ENCODE measurements around the gene PPP2R1B. TPM values are rescaled to one million over a fixed set of nuclear protein-coding genes. Genes with fewer than 3 reads are reported as not detected.

Gene PPP2R1B
- total and polyA plus RNA-seq, 2 donors (not counting 3 experiments of a cell fraction or from before 2014, with no cell fraction given), result 18.0 to 50.8 TPM

GRCh38 chr11:111765320-111765983, 737 bp downstream of the PPP2R1B start:
- ChIA-PET CTCF (interaction anchor here (0.6 to 6.9 kb wide), 14 partner anchors 10 to 179 kb away, joined by 3 to 82 read pairs (median 5); no protein-coding TSS in a partner anchor), POLR2A (interaction anchor here (1.3 to 1.5 kb wide), 2 partner anchors 31 to 32 kb away, joined by 5 read pairs; no protein-coding TSS in a partner anchor)
- FAIRE-seq, result peak; percentile 63
- peak overlapping the region; percentile 68 to 85 (median 73) for H3K4me3 ChIP-seq (replicated peaks in 1 of 3; ENCODE audit: insufficient read depth in 1 of 3, low read depth in 1 of 3, low read length in 3 of 3)
- peak overlapping the region; percentile 51 for H3K27ac ChIP-seq (ENCODE audit: insufficient read depth, low read depth, low read length)
- H3K79me2 ChIP-seq (ENCODE audit: control insufficient read depth, insufficient read depth, low read length), result peaks cover 12% of the 10 kb centered on the region
- TSS peak; percentile 34 for BruUV-seq (replicated peaks)
- peak overlapping the region; percentile 98 for H2AFZ ChIP-seq (ENCODE audit: low read depth, low read length)
- dilution Hi-C loops (cut with MboI; ENCODE audit: extremely low pct_ligation_motif_present, low sequenced_read_pairs) (no loop called here), intact Hi-C loops (cut with micrococcal nuclease) (no loop called here)
- DNase-seq (ENCODE audit: low read depth, low spot score), result peak; percentile 37
- TF ChIP-seq, protein P1, sequence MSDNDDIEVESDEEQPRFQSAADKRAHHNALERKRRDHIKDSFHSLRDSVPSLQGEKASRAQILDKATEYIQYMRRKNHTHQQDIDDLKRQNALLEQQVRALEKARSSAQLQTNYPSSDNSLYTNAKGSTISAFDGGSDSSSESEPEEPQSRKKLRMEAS (IDR thresholded peaks at IDR 0.05; ENCODE audit: insufficient read depth, insufficient read length), result no peak
- TF ChIP-seq POLR2AphosphoS5 (IDR thresholded peaks at IDR 0.05; ENCODE audit: insufficient read depth, low read depth, low read length) (no peak), POLR2A (IDR thresholded peaks at IDR 0.05; ENCODE audit: low read depth, low read length) (peak; percentile 8)
- H3K36me3 ChIP-seq (ENCODE audit: control insufficient read depth in 2 of 2, extremely low read depth in 1 of 2, insufficient read depth in 2 of 2, low read length in 2 of 2), result peaks cover 0 to 8% of the 10 kb centered on the region in 2 experiments
- H3K9me3 ChIP-seq (replicated peaks; ENCODE audit: control insufficient read depth, insufficient read depth, low read length), result no peaks in the 10 kb centered on the region
- peaks cover 15% of the 10 kb centered on the region for H3K4me1 ChIP-seq (ENCODE audit: control insufficient read depth, extremely low read depth, insufficient read depth, low read length)
- H3K9me1 ChIP-seq (replicated peaks; ENCODE audit: control insufficient read depth, extremely low read depth, insufficient read depth, low read length), result no peaks in the 10 kb centered on the region
- H3K9ac ChIP-seq (replicated peaks; ENCODE audit: extremely low read depth, insufficient read depth, low read length), result peak overlapping the region; percentile 82
- no peaks in the 10 kb centered on the region for H3K27me3 ChIP-seq (ENCODE audit: control insufficient read depth in 2 of 2, insufficient read depth in 2 of 2, low read length in 2 of 2)
- peak overlapping the region; percentile 95 for H3K4me2 ChIP-seq (ENCODE audit: insufficient read depth, low read length)
- H4K20me1 ChIP-seq (replicated peaks; ENCODE audit: control insufficient read depth, extremely low read depth, insufficient read depth, low read length), result no peaks in the 10 kb centered on the region

DNA sequence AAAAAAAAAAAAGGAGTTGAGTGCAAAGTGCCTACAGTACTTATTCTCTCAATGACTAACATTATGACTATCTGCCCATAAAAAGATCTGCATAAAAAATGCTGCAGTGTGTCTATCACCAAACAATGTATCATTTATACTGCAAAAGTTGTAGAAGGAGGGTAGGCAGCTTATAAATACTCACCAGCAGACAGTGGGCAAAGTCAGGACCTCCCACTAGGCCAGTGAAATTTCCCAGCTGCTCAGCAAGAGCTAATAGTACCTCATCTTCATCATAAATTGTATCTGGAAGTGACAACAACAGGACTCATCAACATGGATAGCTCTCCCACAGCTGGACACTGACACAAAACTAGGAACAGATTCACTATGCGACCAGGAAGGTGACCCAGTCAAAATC, 1.6 kb downstream of the PPP2R1B start:
- DNase-seq (ENCODE audit: low read depth, low spot score) (peak; percentile 6), FAIRE-seq (no peak)
- no peak overlapping the region for H2AFZ ChIP-seq (ENCODE audit: low read depth, low read length)
- H3K9me3 ChIP-seq (replicated peaks; ENCODE audit: control insufficient read depth, insufficient read depth, low read length), result no peaks in the 10 kb centered on the region
- peaks cover 12% of the 10 kb centered on the region for H3K79me2 ChIP-seq (ENCODE audit: control insufficient read depth, insufficient read depth, low read length)
- no peaks in the 10 kb centered on the region for H3K27me3 ChIP-seq (ENCODE audit: control insufficient read depth in 2 of 2, insufficient read depth in 2 of 2, low read length in 2 of 2)
- dilution Hi-C loops (cut with MboI; ENCODE audit: extremely low pct_ligation_motif_present, low sequenced_read_pairs), result no loop called here
- no peak overlapping the region for H3K9ac ChIP-seq (replicated peaks; ENCODE audit: extremely low read depth, insufficient read depth, low read length)
- CTCF ChIA-PET, result interaction anchor here (0.8 to 6.9 kb wide), 9 partner anchors 9 to 178 kb away, joined by 3 to 82 read pairs (median 5); no protein-coding TSS in a partner anchor
- POLR2A ChIA-PET, result no interaction called here
- peaks cover 2 to 10% of the 10 kb centered on the region in 2 experiments for H3K36me3 ChIP-seq (ENCODE audit: control insufficient read depth in 2 of 2, extremely low read depth in 1 of 2, insufficient read depth in 2 of 2, low read length in 2 of 2)
- TF ChIP-seq FOS (IDR thresholded peaks at IDR 0.05; ENCODE audit: borderline replicate concordance, insufficient read depth, low read length), result no peak
- no peak for TF ChIP-seq POLR2A (IDR thresholded peaks at IDR 0.05; ENCODE audit: low read depth, low read length)
- TF ChIP-seq, protein P1 (IDR thresholded peaks at IDR 0.05; ENCODE audit: insufficient read depth, insufficient read length), result no peak
- TF ChIP-seq POLR2AphosphoS5 (IDR thresholded peaks at IDR 0.05; ENCODE audit: insufficient read depth, low read depth, low read length), result no peak
- TF ChIP-seq MYC (IDR thresholded peaks at IDR 0.05; ENCODE audit: low read depth, low read length), result no peak
- TF ChIP-seq JUN (IDR thresholded peaks at IDR 0.05; ENCODE audit: borderline replicate concordance, insufficient read depth, insufficient read length, low read depth), result no peak
- no peak for TF ChIP-seq EZH2 (IDR thresholded peaks at IDR 0.05; ENCODE audit: borderline replicate concordance, low read depth, low read length, severe bottlenecking)
- TF ChIP-seq GATA2 (IDR thresholded peaks at IDR 0.05; ENCODE audit: insufficient read depth, insufficient read length, low read depth, low read length), result no peak
- TF ChIP-seq, protein P2, sequence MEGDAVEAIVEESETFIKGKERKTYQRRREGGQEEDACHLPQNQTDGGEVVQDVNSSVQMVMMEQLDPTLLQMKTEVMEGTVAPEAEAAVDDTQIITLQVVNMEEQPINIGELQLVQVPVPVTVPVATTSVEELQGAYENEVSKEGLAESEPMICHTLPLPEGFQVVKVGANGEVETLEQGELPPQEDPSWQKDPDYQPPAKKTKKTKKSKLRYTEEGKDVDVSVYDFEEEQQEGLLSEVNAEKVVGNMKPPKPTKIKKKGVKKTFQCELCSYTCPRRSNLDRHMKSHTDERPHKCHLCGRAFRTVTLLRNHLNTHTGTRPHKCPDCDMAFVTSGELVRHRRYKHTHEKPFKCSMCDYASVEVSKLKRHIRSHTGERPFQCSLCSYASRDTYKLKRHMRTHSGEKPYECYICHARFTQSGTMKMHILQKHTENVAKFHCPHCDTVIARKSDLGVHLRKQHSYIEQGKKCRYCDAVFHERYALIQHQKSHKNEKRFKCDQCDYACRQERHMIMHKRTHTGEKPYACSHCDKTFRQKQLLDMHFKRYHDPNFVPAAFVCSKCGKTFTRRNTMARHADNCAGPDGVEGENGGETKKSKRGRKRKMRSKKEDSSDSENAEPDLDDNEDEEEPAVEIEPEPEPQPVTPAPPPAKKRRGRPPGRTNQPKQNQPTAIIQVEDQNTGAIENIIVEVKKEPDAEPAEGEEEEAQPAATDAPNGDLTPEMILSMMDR (IDR thresholded peaks at IDR 0.05; ENCODE audit: extremely low read depth in 1 of 2, insufficient read depth in 1 of 2, low read depth in 1 of 2, low read length in 2 of 2), result no peak
- peaks cover 15% of the 10 kb centered on the region for H3K4me1 ChIP-seq (ENCODE audit: control insufficient read depth, extremely low read depth, insufficient read depth, low read length)
- H4K20me1 ChIP-seq (replicated peaks; ENCODE audit: control insufficient read depth, extremely low read depth, insufficient read depth, low read length), result no peaks in the 10 kb centered on the region
- no peak overlapping the region for H3K27ac ChIP-seq (ENCODE audit: insufficient read depth, low read depth, low read length)
- intact Hi-C loops (cut with micrococcal nuclease), result no loop called here
- H3K4me3 ChIP-seq (replicated peaks in 1 of 3; ENCODE audit: insufficient read depth in 1 of 3, low read depth in 1 of 3, low read length in 3 of 3), result peak overlapping the region in 1 of 3 experiments; percentile 85
- H3K9me1 ChIP-seq (replicated peaks; ENCODE audit: control insufficient read depth, extremely low read depth, insufficient read depth, low read length), result no peaks in the 10 kb centered on the region
- BruUV-seq (replicated peaks), result no TSS peak
- peak overlapping the region; percentile 95 for H3K4me2 ChIP-seq (ENCODE audit: insufficient read depth, low read length)
